Panc1 (cell line): ENCODE results near the gene TTC27. TPM values are rescaled to one million over a fixed set of nuclear protein-coding genes. Genes with fewer than 3 reads are reported as not detected.

Experiments
- ATAC-seq: fragments of 200-7000 bp; cut with Tn5 transposase; 2 replicates; pipeline ENCODE4 v1.9.1; 2020; ENCODE audit warnings: mild to moderate bottlenecking, moderate library complexity
- BruUV-seq: library from RNA; stranded (reverse); fragments of 400-500 nt; replicated peaks from 2 replicates; lab custom pipeline; 2021; lab: Mats Ljungman, UMichigan
- CTCF ChIA-PET: fragments of 300-600 bp; sonication (Branson Sonifier 250); formaldehyde crosslinking; loops from one replicate; lab custom pipeline; 2022; ENCODE audit warnings: antibody characterized with exemption; lab: Charles Lee
- POLR2A ChIA-PET: fragments of 300-600 bp; sonication (Branson Sonifier 250); formaldehyde crosslinking; loops from one replicate; lab custom pipeline; 2022; ENCODE audit warnings: antibody characterized with exemption; lab: Charles Lee
- DNase-seq: peaks from one replicate; pipeline ENCODE4 v3.0.0-alpha.2; 2010; ENCODE audit warnings: low read depth, low spot score
- H3K27ac ChIP-seq: 2 replicates; pipeline ENCODE4 v1.5.1; 2011; ENCODE audit warnings: mild to moderate bottlenecking, low read length, inconsistent platforms
- H3K27me3 ChIP-seq: fragments of 200-500 bp; sonication (Bioruptor generic); 2 replicates; pipeline ENCODE4 v1.6.0; 2014; ENCODE audit warnings: low read length, inconsistent platforms; ENCODE audit not compliant: control insufficient read depth, insufficient read depth
- H3K36me3 ChIP-seq: fragments of 200-500 bp; sonication (Bioruptor generic); 2 replicates; pipeline ENCODE4 v1.5.1; 2014; ENCODE audit warnings: inconsistent platforms, mild to moderate bottlenecking, low read length, moderate library complexity; ENCODE audit not compliant: control insufficient read depth, insufficient read depth
- H3K4me1 ChIP-seq: 2 replicates; pipeline ENCODE4 v1.5.1; 2011; ENCODE audit warnings: inconsistent platforms, mild to moderate bottlenecking, low read length, moderate library complexity; ENCODE audit not compliant: control insufficient read depth, insufficient read depth
- H3K4me3 ChIP-seq, 2 experiments: 2 replicates each; pipeline ENCODE4 v1.5.1; 2011 to 2012; ENCODE audit warnings: low read depth in 2 of 2, low read length in 2 of 2, mild to moderate bottlenecking in 2 of 2, inconsistent platforms in 1 of 2, moderate library complexity in 1 of 2
- H3K9me3 ChIP-seq: fragments of 200-500 bp; sonication (Bioruptor generic); 2 replicates; pipeline ENCODE4 v1.5.1; 2014; ENCODE audit warnings: low read depth, mild to moderate bottlenecking, inconsistent platforms, low read length, moderate library complexity; ENCODE audit not compliant: control insufficient read depth, insufficient read depth
- CTCF ChIP-seq: fragments of 450-650 bp; IDR thresholded peaks from 2 replicates; pipeline ENCODE4 v1.5.1; 2017; ENCODE audit warnings: mild to moderate bottlenecking
- POLR2AphosphoS5 ChIP-seq: IDR thresholded peaks from 2 replicates; pipeline ENCODE4 v1.6.1; 2012; ENCODE audit warnings: mild to moderate bottlenecking, low read depth, low read length, moderate library complexity
- REST ChIP-seq, 2 experiments: IDR thresholded peaks; 2 replicates each; pipeline ENCODE4 v1.6.1; 2011 to 2012; ENCODE audit warnings: low read depth in 2 of 2, control low read depth in 1 of 2, low read length in 1 of 2, mild to moderate bottlenecking in 1 of 2, moderate library complexity in 1 of 2; ENCODE audit not compliant: insufficient read depth in 1 of 2
- SIN3A ChIP-seq: IDR thresholded peaks from 2 replicates; pipeline ENCODE4 v1.6.1; 2012; ENCODE audit warnings: low read depth, mild to moderate bottlenecking, low read length, moderate library complexity, borderline replicate concordance; ENCODE audit not compliant: insufficient read depth
- TCF7L2 ChIP-seq: IDR thresholded peaks from 2 replicates; pipeline ENCODE4 v1.6.1; 2011; ENCODE audit warnings: mild to moderate bottlenecking, low read depth, low read length, inconsistent platforms
- in situ Hi-C: cut with HindIII; loops from 2 replicates; pipeline ENCODE4 v1.10.0; 2016; ENCODE audit warnings: low sequenced_read_pairs, low pct_unique_long_range_greater_than_20kb
- intact Hi-C: fragments of 100-400 bp; cut with micrococcal nuclease; formaldehyde crosslinking; loops from one replicate; pipeline ENCODE4 v1.10.0; 2022; ENCODE audit not compliant: unreplicated experiment
- total RNA-seq: library from RNA; stranded (reverse); gene quantifications from one replicate; pipeline ENCODE4 v1.2.1, GENCODE V29; 2021; ENCODE audit not compliant: unreplicated experiment

Gene TTC27
- total RNA-seq, 1 experiment from 2014 or later = 24.7 TPM

GRCh38 chr2:32716598-32716997 is 88.7 kb downstream of the TTC27 start:
- ChIA-PET CTCF (no interaction called here), POLR2A (no interaction called here)
- intact Hi-C loops = no loop called here
- Histone ChIP-seq H3K27ac (no peak overlapping the region), H3K4me1 (no peaks in the 10 kb centered on the region), H3K9me3 (no peaks in the 10 kb centered on the region), H3K4me3 (no peak overlapping the region), H3K27me3 (no peaks in the 10 kb centered on the region), H3K36me3 (no peaks in the 10 kb centered on the region)
- TF ChIP-seq POLR2AphosphoS5 = no peak
- no peak for TF ChIP-seq TCF7L2
- TF ChIP-seq SIN3A = no peak
- no peak for TF ChIP-seq REST (IDR thresholded peaks at IDR 0.05; ENCODE audit: insufficient read depth in 1 of 2, low read depth in 2 of 2, low read length in 1 of 2)
- TF ChIP-seq CTCF = no peak
- DNase-seq (no peak), ATAC-seq (no peak)
- in situ Hi-C loops = no loop called here
- BruUV-seq = no TSS peak

- DNase-seq (no peak), ATAC-seq (no peak)
- in situ Hi-C loops = no loop called here
- Histone ChIP-seq H3K27ac (no peak overlapping the region), H3K4me1 (no peaks in the 10 kb centered on the region), H3K9me3 (no peaks in the 10 kb centered on the region), H3K36me3 (no peaks in the 10 kb centered on the region), H3K4me3 (no peak overlapping the region), H3K27me3 (no peaks in the 10 kb centered on the region)
- intact Hi-C loops = no loop called here
- BruUV-seq = no TSS peak
- ChIA-PET CTCF (no interaction called here), POLR2A (no interaction called here)
- TF ChIP-seq POLR2AphosphoS5 (no peak), TCF7L2 (no peak), SIN3A (no peak), CTCF (no peak), REST (IDR thresholded peaks at IDR 0.05; ENCODE audit: insufficient read depth in 1 of 2, low read depth in 2 of 2, low read length in 1 of 2) (no peak)
Measured at GRCh38 chr2:32718752-32719151, 90.9 kb downstream of the TTC27 start.
